Colon (tissue), 2 donors: ENCODE measurements around the gene EIF3D.

Source experiments
- FAIRE-seq: peaks from 2 replicates; lab custom pipeline; 2012; peaks lifted over from hg19 to GRCh38; lab: Jason Lieb, UNC
- donor health status: control.
- donor health status: control.

EIF3D gene

GRCh38 chr22:36528795-36529751 lies at the start of gene EIF3D:
EIF3D (minus strand) TSS chr22:36529166; CDS start chr22:36526121, 3,045 bp downstream.
- peak; percentile 89 for FAIRE-seq

GRCh38 chr22:36578619-36579018 lies 49.7 kb upstream of the EIF3D start:
- no peak for FAIRE-seq

GRCh38 chr22:36577019-36577418 lies 48.1 kb upstream of the EIF3D start:
- FAIRE-seq, result no peak

- FAIRE-seq, result no peak
Measured at GRCh38 chr22:36574728-36575127, 45.8 kb upstream of the EIF3D start.

- no peak for FAIRE-seq
Measured at GRCh38 chr22:36573815-36574363, 44.9 kb upstream of the EIF3D start.

GRCh38 chr22:36571991-36572390 lies 43.0 kb upstream of the EIF3D start:
- no peak for FAIRE-seq

GRCh38 chr22:36569999-36570398 lies 41.0 kb upstream of the EIF3D start:
- FAIRE-seq, result no peak

- FAIRE-seq, result no peak
Measured at GRCh38 chr22:36568846-36569245, 39.9 kb upstream of the EIF3D start.

- FAIRE-seq, result no peak
Measured at GRCh38 chr22:36566720-36567119, 37.8 kb upstream of the EIF3D start.

- no peak for FAIRE-seq
Measured at GRCh38 chr22:36565686-36566085, 36.7 kb upstream of the EIF3D start.

- FAIRE-seq, result no peak
Measured at GRCh38 chr22:36565159-36565507, 36.2 kb upstream of the EIF3D start.

GRCh38 chr22:36564422-36565158 lies 35.6 kb upstream of the EIF3D start:
- no peak for FAIRE-seq

- FAIRE-seq, result no peak
Measured at GRCh38 chr22:36563898-36564297, 34.9 kb upstream of the EIF3D start.

GRCh38 chr22:36563444-36563843 lies 34.5 kb upstream of the EIF3D start:
- FAIRE-seq, result no peak

- FAIRE-seq, result no peak
Measured at GRCh38 chr22:36563001-36563400, 34.0 kb upstream of the EIF3D start.

- no peak for FAIRE-seq
Measured at GRCh38 chr22:36562261-36562835, 33.4 kb upstream of the EIF3D start.

GRCh38 chr22:36561291-36561811 lies 32.4 kb upstream of the EIF3D start:
- FAIRE-seq, result no peak

GRCh38 chr22:36560001-36560400 lies 31.0 kb upstream of the EIF3D start:
- no peak for FAIRE-seq

GRCh38 chr22:36554098-36554497 lies 25.1 kb upstream of the EIF3D start:
- no peak for FAIRE-seq

- FAIRE-seq, result no peak
Measured at GRCh38 chr22:36552289-36552688, 23.3 kb upstream of the EIF3D start.

GRCh38 chr22:36550701-36551495 lies 21.9 kb upstream of the EIF3D start:
- no peak for FAIRE-seq

GRCh38 chr22:36549033-36549432 lies 20.1 kb upstream of the EIF3D start:
- no peak for FAIRE-seq
